GM13976 (cell line): Measurements from ENCODE around the gene ELOVL2.

ENCODE experiments used
- DNase-seq: peaks from one replicate; pipeline ENCODE4 v3.0.0; 2012; ENCODE audit warnings: low spot score
- CTCF ChIP-seq: IDR thresholded peaks from 2 replicates; pipeline ENCODE4 v1.5.1; 2012; ENCODE audit warnings: borderline replicate concordance, mild to moderate bottlenecking; ENCODE audit not compliant: insufficient read depth; ENCODE audit errors: extremely low read depth, missing control alignments, control extremely low read depth
- in situ Hi-C: fragments of 300-500 bp; cut with MboI; formaldehyde crosslinking; loops from one replicate; pipeline ENCODE4 v1.12.0; 2022; ENCODE audit warnings: low sequenced_read_pairs, mixed read lengths, inconsistent platforms; ENCODE audit not compliant: unreplicated experiment

Gene ELOVL2

GRCh38 chr6:11036977-11037430 is 7.1 kb downstream of the ELOVL2 start:
- in situ Hi-C loops, result no loop called here
- DNase-seq, result no peak
- no peak for TF ChIP-seq CTCF

- DNase-seq, result no peak
- TF ChIP-seq CTCF, result no peak
- in situ Hi-C loops, result no loop called here
Measured at GRCh38 chr6:11036351-11036740, 7.8 kb downstream of the ELOVL2 start.

- DNase-seq, result no peak
- peak; percentile 5 for TF ChIP-seq CTCF
- in situ Hi-C loops, result no loop called here
Measured at GRCh38 chr6:11035616-11036350, 8.3 kb downstream of the ELOVL2 start.

GRCh38 chr6:11033825-11034224 is 10.3 kb downstream of the ELOVL2 start:
- DNase-seq, result no peak
- no peak for TF ChIP-seq CTCF
- in situ Hi-C loops, result no loop called here

- in situ Hi-C loops, result no loop called here
- TF ChIP-seq CTCF, result no peak
- no peak for DNase-seq
Measured at GRCh38 chr6:11030904-11031303, 13.2 kb downstream of the ELOVL2 start.

GRCh38 chr6:11028959-11029358 is 15.1 kb downstream of the ELOVL2 start:
- DNase-seq, result no peak
- in situ Hi-C loops, result no loop called here
- TF ChIP-seq CTCF, result no peak

GRCh38 chr6:11027565-11028110 is 16.5 kb downstream of the ELOVL2 start:
- DNase-seq, result no peak
- TF ChIP-seq CTCF, result no peak
- in situ Hi-C loops, result no loop called here
